Neural progenitor cell (in vitro differentiated cells): ENCODE measurements around the gene KIAA0408.

Experiments used
- CTCF ChIP-seq: fragments of 200-600 bp; sonication (generic); IDR thresholded peaks from 2 replicates; pipeline ENCODE4 v1.5.1; 2017; ENCODE audit warnings: antibody characterized with exemption, mild to moderate bottlenecking
- EZH2 ChIP-seq: fragments of 200-600 bp; sonication (generic); IDR thresholded peaks from 2 replicates; pipeline ENCODE4 v1.6.1; 2017; ENCODE audit warnings: antibody characterized with exemption, mild to moderate bottlenecking, moderate library complexity
- EZH2phosphoT487 ChIP-seq: fragments of 200-600 bp; sonication (generic); IDR thresholded peaks from 2 replicates; pipeline ENCODE4 v1.6.1; 2017; ENCODE audit warnings: antibody characterized with exemption

GRCh38 chr6:127503022-127503421 lies 43.8 kb upstream of the KIAA0408 start:
- no peak for TF ChIP-seq CTCF
- no peak for TF ChIP-seq EZH2
- TF ChIP-seq EZH2phosphoT487: no peak
